Stimulated activated CD4-positive, alpha-beta T cell treated with anti-CD3 and anti-CD28 coated beads, Interleukin-4, amount 100 ng/mL, for 4 hours (primary cell): ENCODE measurements around the gene CUBN.

Source experiments
- DNase-seq, 2 experiments: peaks; one replicate each; pipeline ENCODE4 v3.0.0-alpha.2; 2020

The CUBN gene

DNA sequence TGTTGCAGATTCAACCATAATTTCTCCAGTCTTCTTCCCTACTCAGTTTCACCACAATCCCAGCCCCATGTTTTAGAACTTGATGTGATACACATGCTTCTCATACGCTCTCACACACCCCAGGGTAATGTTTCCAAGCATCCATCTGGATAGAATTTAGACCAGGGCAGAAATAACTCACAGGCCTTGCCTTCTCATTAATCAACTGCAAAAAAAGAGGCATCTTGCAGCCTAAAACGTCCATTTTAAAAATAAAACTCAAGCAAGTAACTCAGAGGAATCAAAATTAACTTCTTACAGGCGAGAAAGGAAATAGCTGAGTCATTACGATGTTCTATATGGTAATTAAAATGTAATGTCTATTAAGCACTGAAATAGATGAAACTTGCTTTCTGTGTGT is 185.2 kb downstream of the CUBN start:
- DNase-seq: no peak

DNA sequence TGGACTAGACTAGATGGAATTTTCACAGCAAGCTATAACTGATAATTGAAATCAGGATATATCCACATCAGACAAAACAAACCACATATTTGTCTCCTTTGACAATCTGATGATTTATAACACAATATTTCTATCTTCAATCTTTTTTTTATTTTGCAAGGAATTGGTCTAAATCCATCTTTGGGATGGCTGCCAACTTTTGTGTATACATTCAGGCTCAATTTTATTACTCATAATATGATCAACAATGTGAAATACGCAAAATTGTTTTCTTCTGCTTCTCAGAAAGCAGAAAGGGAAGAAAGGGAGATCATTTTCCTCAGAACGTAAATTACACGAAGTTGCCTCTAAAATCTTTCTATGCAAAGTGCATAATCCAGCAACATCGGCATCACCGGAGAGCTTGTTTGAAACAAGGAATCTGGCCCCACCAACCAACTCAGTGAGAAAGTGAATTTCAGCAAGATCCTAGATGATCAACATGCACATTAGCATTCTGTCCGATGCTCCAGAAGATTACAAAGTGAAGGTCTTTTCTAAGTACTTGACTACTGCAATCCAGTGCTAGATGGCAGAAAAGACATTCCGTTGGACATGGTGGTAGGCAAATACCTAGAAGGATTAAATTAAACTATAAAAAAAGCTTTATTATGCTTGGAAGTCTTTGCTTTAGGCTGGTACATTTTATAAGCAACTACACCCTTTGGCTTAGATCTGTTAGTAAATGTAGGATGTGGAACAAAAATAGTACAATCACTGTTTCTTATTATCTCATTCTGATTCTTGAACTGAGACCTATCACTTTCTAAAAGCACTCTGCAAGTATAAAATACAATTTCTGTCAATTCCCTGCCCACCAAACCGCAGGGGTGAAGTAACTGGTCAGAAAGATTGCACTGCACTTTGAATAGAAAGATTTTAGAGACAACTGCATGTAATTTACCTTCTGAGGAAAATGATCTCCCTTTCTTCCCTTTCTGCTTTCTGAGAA is 186.0 kb downstream of the CUBN start:
- no peak for DNase-seq

DNA sequence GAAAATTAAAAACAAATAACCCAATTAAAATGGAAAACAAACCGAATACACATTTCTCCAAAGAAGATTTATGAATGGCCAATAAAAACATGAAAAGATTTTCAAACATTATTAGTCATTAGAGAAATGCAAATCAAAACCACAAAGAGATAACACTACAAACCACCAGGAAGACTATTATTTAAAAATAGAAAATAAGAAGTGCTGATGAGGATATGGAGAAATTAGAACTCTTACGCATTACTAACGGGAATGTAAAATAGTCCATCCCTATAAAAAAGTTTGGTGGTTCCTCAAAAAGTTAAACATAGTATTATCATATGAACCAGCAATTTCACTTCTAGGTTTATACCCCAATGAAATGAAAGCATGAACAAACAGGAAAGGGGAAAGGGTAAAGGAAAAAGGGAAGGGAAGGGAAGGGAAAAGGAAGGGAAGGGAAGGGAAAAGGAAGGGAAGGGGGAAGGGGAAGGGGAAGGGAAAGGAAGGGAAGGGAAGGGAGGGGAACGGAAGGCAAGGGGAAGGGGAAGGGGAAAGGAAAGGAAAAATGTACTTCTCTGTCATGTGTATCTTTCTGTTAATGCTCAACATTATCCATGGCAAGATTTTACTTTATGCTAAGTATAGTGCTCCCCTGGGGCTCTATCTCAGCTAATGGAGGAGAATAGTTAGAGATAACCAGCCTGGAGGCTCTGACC is 187.1 kb downstream of the CUBN start:
- DNase-seq: no peak

DNA sequence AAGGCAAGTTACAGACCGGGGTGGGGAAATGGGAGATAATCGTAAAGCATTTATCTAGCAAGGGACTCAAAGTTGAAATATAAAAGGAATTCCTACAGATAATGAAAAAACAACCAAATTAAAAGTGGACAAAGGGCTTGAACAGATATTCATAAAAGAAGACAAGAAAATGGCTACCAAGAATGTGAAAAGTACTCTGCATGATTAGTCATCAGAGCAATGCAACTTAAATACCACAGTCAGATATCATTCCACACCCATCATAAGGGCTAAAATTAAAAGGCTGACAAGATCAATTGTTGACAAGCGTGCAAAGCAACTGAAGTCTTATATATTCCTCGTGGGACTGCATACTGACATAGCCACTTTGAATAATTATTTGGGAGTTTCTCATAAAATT is 187.7 kb downstream of the CUBN start:
- DNase-seq: no peak

DNA sequence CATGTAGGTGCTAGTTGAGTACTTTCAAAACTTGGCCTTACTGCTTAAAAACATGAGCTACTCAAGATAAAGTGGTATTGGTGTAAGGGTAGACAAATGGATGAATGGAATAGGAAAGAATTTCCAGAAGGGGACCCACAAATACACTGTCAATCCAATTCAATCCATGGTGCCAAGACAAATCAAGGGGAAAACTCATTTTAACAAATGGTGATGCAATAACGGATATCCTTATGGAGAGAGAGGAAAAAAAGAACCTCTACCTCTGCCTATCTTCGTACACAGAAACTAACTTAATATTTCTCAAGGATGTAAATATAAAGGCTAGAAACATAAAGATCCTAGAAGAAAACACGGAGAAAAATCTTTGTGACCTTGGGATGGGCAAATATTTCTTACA is 188.5 kb downstream of the CUBN start:
- no peak for DNase-seq

DNA sequence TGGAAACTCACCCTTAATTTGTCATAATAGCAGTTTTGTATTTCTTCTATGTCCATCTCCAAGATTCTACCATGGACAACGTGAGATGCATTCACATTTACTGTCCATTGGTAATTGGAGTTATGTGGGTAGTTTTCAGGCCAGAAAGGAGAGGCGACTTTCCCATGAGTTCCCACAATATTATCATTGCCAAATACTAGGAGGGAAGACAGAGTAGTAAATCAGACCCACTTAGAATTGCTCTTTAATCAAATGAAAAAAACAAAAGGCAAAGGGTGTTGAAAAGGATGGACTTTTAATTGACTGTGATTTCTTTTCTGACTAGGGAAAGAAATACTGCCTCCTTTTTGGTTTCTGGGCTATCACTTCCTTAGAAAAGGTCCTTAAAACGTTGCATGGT is 190.7 kb downstream of the CUBN start:
- DNase-seq: no peak

DNA sequence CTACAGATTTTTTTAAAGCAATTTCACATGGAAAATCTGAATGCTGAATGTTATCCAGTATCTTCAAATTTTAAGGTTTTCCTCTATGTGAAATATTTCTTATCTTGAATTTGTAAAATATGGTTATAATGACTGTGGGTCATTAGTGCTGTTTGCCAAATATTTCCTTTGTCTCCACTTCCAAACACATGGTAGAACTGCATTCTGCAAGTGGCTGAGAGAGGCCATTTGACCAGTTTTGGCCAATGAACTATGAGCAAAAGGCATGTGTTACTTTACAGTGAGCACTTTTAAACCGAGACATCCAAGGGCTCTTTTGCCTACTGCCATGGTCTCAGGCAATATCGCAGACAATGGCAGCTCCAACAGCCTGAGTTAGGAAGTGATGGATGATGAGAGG is 195.2 kb downstream of the CUBN start:
- no peak for DNase-seq

DNA sequence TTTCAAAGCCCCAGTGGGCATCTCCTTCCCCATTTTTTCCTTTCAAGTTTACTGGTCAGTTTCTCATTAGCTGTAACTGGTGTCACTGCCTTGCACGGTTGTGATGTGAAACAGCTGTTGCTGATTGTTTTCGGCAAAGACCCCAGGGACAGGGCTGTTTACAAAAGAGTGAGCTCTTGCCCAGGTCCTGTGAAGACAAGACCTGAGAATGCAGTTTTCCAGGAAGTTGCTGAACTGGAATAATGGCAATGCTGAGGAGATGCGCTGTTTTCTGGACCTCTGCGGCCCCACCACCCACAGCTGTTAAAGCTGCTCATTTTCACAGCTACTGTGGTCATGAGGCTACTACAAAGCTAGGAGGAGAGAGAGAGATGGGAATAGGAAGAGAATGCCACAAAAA is 195.8 kb downstream of the CUBN start:
- DNase-seq: no peak

DNA sequence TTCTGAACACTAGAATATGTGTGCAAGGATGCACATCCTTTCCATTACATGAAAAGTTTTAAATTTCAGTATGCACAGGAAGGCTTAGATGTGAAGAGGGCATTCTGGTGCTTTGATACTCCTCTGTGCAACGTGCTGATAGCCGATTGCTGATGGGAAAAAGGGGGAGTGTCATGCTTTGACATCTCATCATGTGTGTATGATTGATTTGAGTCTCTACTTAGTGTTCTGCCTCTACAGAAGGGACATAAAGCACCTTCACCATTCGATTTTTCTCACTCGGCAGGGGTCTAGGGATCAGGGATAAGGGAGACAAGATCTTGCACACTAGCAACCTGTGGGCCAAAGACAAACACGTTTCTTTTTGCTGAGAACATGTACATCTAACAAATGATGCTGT is 197.7 kb downstream of the CUBN start:
- DNase-seq: no peak

DNA sequence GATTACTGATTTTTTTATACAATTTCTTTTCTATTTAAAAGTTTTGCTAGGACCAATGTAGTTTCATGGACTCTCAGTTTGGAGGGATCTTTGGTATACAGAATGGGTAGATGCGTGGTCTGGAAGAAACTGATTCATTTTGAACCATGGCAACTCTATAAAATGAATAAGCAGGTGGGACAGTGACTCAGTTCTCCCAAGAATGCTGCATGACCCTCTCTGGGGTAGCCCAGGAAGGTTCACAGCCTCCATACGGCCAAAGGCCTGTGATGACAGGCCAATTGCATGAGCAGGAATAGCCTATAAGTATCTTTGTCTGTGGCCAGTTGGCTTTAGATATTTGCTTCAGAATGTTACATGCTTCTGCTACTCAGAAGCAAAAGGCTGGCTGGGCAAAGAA is 199.1 kb downstream of the CUBN start:
- DNase-seq: no peak

DNA sequence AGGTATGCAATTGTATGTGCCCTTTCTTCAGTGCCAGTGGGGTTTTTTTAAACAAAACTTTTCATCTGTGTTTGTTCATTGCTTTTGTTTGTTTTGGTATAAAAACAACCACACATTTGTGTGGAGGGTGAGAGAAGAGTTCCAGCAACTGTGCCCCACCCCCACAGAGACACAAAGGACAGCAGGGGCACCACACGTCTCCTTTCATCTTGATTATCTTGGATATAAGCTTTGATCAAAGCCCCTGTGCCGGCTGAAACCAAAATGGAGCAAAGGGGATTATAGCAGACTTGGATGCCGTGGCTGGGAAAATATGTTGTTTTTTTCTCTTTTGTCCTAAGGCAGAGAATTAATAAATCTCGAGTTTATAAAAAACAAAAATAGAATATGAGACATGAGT is 200.5 kb downstream of the CUBN start:
- no peak for DNase-seq

DNA sequence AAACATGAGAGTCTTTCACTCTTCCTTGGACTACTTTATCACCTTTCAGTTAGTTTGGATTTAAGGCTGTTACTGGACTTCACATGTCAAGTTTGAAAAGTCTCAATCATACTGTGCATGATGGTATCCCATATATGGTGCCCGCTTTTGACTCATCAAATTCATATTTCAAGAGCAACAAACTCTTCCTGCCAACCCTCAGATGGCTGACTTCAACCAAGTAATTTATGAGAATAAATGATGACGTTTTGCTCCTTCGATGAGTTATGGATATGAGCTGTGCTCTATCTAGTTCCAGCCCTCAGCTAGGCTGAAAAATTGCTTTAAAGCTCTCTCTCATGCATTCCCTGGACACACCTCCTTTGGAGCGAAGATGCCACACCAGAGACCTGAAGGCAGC is 202.1 kb downstream of the CUBN start:
- no peak for DNase-seq

DNA sequence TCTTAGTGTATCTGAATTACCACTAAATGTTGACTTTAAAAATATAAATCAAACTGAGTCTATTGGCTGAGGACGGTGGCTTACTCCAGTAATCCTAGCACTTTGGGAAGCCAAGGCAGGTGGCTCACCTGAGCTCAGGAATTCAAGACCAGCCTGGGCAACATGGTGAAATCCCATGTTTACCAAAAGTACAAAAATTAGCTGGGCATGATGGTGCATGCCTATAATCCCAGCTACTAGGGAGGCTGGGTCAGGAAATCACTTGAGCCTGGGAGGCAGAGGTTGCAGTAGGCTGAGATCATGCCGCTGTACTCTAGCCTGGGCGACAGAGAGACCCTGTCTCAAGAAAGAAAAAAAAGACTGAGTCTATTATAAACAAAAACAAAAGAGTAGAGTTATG is 205.9 kb downstream of the CUBN start:
- DNase-seq: no peak

DNA sequence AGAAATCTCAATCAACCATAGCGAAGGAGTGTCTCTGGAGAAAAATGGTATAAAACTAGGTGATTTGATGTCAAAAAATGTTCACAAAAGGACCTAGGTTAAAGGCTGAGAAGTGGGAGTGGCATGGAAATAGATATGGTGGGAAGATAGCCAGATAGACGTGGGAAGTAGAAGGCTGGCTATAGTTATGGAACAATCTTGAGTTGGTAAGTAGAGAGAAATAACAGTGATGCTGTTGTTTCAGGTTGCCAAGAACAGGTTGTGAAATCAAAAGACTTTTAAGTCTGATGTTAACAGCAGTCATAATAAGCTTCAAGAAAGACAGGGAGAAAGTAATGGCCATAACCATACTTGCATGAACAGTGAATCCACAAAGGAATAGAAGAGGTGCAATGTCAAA is 206.3 kb downstream of the CUBN start:
- DNase-seq: no peak

DNA sequence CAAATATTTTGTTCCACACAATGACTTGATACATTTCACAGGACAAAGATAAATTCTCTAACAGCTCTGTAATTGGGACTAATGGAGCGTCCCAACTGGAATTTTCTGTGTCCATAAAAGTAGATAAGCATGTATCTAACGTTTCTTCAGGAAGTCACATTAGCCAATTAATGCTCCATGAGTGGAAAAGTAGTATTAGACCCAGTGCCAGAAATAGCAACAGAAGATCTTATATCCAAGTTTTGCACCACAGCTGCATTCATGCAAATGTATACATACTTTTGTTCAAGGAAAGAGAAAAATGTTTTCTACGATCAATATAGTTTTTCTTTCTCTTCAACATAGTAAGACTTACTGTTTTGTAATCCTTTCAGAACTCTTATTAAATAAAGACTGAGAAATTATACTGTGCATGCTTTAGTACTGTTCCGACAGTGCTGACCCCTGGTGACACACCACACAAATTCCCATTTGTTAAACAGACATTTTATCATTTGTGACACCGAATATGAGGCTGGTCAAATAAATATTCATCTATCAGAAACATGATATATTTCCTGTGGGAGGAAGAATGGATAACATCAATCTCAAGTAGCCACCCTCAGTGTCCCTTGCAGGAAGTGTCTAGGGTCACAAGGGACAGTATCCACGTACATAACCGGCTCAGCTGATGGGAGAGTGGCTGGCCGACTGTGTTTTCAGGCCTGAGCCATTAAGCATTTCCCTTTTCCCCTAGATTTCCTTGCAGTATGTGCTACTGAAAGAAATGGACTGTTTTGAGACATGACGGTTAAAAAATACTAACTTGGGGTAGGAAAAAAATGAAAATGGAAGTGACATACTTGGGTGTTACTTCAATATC is 210.3 kb downstream of the CUBN start:
- no peak for DNase-seq

DNA sequence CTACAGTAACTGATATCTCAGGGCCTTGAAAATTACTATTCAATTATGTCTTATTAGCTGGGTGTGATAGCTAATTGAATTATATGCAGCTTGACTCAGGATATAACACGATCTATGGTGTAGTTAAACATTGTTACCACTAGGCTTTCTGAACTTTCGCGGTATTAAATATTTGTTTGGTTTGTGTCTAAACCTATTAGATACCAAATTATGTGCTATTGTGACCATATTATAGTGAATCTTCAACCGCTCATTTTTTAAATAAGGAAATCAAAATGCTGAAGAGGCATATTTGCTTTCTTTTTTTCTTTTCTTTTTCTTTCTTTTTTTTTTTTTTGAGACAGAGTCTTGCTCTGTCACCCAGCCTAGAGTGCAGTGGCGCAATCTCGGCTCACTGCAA is 213.1 kb downstream of the CUBN start:
- DNase-seq: no peak

DNA sequence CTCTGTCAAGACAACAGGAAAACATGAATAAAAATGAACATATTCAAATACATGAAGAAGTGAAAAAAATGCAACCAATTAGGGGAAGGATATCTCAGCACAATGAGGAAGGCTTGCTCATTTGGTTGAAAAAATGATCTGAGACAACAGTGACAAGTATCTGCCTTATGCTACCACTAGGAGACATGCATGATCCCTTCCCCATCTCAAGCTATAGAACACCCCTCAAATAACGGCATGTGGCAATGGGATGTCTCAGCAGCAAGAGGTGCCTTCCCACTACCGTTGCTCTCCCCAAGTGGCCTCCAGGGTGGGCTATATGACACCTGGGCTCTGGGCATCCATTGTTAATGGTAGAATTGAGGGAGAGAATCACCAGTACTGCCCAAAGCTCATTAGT is 214.3 kb downstream of the CUBN start:
- no peak for DNase-seq

DNA sequence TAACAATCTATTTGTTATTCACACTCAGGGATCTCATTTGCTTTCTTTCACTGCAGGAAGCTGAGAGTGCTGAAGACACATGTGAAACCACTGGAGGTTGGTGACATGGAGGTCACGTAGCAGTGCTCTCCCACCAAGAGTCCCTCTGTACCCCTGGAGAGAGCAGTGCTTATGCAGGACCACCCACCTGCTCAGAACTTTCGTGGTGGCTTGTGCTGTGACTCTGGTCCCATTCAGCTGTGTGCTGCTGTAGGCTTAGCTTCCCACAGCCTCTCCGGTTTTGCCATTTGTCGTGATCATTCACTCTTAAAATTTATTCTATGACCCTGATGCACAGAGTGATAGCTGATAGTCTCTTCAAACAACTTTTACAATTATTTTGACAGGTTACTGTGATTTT is 216.3 kb downstream of the CUBN start:
- DNase-seq: no peak

DNA sequence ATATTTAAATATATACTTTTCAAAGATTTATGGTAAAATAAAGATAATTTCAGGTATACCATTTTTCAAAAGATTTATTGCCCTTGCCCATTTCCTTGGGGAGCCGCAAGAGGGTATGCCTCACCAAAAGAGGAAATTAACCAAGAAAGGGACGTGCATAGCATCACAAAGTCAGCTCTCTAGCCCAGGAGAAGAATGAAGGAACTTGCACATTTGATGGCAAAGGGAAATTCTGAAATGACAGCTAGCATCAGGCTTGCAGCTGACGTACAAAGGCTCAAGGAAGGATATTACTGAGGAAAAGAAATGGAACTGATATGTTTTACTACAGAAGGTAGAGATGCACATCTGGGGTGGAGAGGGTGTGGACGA is 218.8 kb downstream of the CUBN start:
- no peak for DNase-seq

DNA sequence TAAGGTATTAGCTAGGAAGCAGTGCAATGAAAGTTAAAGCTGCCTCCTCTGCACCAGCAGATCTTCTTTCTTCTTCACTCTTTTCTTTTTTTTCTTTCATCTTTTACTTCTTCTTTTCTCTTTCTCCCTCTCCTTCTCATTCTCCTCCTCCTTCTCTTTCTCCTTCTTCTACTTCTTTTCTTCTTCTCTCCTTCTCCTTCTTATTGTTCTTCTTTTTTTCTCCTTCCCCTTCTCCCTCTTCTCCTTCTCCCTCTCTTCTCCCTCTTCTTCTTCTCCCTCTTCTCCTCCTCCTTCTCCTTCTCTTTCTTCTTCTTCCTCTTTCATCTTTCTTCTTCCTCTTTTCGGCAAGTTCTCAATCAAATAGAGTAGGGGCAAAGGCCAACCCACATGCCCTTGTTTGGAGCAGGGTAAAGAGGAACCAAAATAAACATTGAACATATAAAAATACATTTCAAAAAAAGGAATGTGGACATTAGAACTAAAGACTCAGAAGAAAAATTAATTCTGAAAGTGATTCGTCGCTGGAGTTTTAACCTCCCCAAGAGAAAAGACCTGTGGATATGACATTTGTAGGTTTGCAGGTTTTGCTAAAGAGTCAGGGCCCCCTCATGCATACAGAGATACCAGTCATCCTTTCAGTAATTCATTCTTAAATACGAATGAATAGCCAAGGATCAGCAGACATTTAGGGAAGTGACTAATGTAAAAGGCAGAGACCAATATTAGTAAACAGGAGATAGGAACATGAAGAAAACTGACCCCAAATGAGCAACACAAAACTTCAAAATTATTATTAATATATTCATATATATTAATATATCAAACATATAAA is 219.4 kb downstream of the CUBN start:
- no peak for DNase-seq

DNA sequence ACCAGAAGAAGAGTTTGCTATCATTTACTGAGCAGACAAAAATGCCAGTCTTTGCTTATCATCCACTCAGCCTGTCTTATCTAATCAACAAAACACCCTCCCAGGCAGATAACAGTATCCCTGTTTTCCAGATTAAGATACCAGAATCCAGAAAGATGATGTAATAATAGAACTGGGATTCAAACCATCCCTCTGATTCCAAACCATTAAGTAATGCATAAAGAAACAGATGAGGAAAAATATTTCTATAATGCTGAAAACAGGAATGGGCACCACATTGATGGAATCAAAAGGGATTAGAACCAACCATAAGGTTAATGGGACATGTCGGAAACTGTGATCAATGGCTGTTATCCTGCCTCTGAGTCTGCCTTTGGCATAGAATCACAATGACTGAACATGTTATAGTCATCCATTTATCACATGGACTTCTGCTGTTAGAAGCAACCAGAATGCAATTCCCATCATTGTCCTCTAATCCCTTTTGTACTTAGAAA is 220.3 kb downstream of the CUBN start:
- DNase-seq: no peak

DNA sequence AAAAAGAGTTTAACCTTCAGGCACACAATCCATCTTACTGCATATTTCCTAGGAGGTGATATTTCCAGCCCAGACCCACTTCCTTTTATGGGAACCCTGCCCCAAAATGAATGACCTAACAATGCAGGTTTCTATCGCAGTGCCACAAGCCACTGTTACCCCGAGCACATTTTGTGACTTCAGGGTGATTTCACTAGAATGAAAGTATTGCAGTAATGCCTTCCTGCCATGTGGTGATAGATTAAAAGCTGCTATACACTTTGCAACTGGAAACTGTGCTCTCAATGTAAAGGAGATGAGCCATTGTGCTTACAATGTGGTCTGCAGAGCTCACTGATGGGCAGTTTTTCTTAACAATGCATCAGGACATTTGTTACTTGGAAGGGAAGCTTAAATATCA is 221.9 kb downstream of the CUBN start:
- no peak for DNase-seq
